ENCODE results near the gene LPP. TPM values are rescaled to one million over a fixed set of nuclear protein-coding genes. Genes with fewer than 3 reads are reported as not detected.

Gene LPP
- polyA plus RNA-seq, 1 experiment = 60.0 TPM

DNA sequence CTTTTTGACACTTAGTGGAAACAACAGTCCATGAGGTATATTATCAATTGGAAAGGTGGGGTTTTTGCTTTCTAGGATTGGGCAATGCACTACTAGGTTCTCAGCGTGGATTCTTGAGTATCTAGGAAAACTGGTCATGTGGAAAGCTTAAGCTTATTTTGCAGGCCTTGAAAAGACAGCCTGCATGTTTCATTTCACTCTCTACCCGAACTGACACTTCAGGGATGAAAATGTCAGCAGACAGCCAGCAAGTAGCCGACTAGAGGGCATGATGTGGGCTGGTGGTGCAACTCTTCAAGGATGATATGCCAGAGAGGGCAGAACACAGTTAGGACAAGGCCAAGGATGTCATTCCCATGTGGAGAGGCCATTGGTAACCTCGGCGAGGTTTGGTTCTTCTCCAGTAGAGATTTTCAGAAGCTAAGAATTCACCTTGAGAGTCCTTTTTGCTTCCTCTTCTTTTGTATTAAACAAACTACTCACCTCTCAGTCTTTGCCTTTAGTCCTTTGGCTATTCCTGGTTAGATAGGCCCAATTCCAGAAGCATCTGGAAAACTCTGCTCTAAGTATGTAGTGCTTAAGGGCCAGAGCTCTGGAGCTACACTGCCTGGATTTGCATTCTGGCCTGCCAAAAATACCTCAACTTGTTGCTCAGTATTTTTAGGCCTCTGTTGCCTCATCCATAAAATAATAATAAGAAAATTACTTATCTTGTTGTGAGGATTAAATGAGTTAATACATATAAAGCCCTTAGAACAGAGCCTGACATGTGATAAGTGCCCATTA, 17.9 kb downstream of the LPP start:
- CTCF ChIA-PET = interaction anchor here (0.6 to 1.4 kb wide), 3 partner anchors 10 to 432 kb away, joined by 3 to 4 read pairs (median 3); no protein-coding TSS in a partner anchor
- POLR2A ChIA-PET = interaction anchor here (0.6 kb wide), 1 partner anchor 202 kb away, joined by 3 read pairs; no protein-coding TSS in a partner anchor
- no peaks in the 10 kb centered on the region for H3K27me3 ChIP-seq (ENCODE audit: control insufficient read depth, insufficient read depth, low read length)
- no peak overlapping the region for H3K4me3 ChIP-seq (ENCODE audit: low read depth, low read length)
- TF ChIP-seq, protein P1, sequence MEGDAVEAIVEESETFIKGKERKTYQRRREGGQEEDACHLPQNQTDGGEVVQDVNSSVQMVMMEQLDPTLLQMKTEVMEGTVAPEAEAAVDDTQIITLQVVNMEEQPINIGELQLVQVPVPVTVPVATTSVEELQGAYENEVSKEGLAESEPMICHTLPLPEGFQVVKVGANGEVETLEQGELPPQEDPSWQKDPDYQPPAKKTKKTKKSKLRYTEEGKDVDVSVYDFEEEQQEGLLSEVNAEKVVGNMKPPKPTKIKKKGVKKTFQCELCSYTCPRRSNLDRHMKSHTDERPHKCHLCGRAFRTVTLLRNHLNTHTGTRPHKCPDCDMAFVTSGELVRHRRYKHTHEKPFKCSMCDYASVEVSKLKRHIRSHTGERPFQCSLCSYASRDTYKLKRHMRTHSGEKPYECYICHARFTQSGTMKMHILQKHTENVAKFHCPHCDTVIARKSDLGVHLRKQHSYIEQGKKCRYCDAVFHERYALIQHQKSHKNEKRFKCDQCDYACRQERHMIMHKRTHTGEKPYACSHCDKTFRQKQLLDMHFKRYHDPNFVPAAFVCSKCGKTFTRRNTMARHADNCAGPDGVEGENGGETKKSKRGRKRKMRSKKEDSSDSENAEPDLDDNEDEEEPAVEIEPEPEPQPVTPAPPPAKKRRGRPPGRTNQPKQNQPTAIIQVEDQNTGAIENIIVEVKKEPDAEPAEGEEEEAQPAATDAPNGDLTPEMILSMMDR (IDR thresholded peaks at IDR 0.05; ENCODE audit: insufficient read depth, low read depth, low read length) = no peak
- DNase-seq (ENCODE audit: low read depth) = no peak
- H3K36me3 ChIP-seq (ENCODE audit: control insufficient read depth, insufficient read depth, low read length) = peaks cover 4% of the 10 kb centered on the region; the same call in 1 of the 2 replicates

DNA sequence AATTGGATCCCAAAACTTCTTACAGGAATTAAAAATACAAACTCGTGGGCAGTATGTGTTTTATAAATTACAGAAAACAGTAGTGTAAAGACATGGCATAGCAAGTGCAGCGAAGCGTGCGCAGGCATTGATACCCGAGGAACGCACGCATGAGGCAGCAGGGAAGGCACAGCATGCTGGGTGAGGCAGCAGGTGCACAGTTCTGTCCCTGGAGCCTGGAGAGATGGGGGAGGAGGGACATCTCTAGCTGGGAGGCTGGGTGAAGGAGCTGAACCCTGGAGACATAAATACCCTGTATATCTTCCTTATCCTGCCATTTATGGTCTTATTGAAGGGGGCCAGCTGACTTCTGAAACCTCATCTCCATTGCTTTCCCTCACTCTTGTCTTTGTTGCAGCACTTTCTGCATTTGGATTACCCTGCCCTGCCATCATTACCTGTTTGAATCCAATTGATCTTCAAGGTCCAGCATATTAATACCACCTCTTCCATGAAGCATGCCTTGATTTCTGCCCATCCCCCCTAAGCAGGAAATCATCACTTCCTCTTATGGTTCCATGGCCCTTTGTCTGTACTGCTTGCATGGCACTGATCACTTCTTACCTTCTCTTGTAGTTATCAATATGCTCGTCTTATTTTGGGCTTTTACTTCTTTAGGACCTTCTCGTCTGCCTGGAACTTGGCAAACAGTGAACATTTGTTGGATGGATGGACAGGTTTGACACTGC, 20.5 kb downstream of the LPP start:
- Histone ChIP-seq H3K36me3 (ENCODE audit: control insufficient read depth, insufficient read depth, low read length) (peaks cover 4% of the 10 kb centered on the region), H3K4me3 (ENCODE audit: low read depth, low read length) (no peak overlapping the region), H3K27me3 (ENCODE audit: control insufficient read depth, insufficient read depth, low read length) (no peaks in the 10 kb centered on the region)
- no peak for DNase-seq (ENCODE audit: low read depth)
- CTCF ChIA-PET = no interaction called here
- POLR2A ChIA-PET = no interaction called here
- TF ChIP-seq, protein P1 (IDR thresholded peaks at IDR 0.05; ENCODE audit: insufficient read depth, low read depth, low read length) = no peak

GRCh38 chr3:188176476-188176875, 22.5 kb downstream of the LPP start:
- CTCF ChIA-PET = no interaction called here
- POLR2A ChIA-PET = no interaction called here
- H3K27me3 ChIP-seq (ENCODE audit: control insufficient read depth, insufficient read depth, low read length) = no peaks in the 10 kb centered on the region
- DNase-seq (ENCODE audit: low read depth) = no peak
- peaks cover 4% of the 10 kb centered on the region for H3K36me3 ChIP-seq (ENCODE audit: control insufficient read depth, insufficient read depth, low read length)
- H3K4me3 ChIP-seq (ENCODE audit: low read depth, low read length) = no peak overlapping the region
- TF ChIP-seq, protein P1 (IDR thresholded peaks at IDR 0.05; ENCODE audit: insufficient read depth, low read depth, low read length) = no peak

DNA sequence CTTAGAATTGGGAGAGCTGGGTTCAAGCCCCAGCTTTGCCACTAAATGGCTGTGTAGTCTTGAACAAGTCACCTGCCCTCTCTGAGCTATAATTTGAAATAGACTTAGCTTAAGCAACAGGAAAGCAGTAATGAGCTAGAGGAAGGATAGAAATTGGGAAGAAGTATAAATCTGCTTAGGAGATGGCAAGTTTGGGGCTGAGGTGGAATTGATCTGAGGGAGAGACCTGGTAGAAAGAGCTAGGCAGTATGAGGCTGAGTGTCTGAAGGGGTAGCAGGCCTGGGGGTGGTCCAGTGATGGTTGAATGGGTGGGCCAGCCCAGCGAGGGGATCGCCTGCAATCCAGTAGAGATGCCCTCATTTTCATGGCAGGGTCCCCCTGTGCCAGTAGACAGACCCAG, 22.9 kb downstream of the LPP start:
- CTCF ChIA-PET = no interaction called here
- POLR2A ChIA-PET = no interaction called here

GRCh38 chr3:188177721-188178120, 23.8 kb downstream of the LPP start:
- peaks cover 4% of the 10 kb centered on the region for H3K36me3 ChIP-seq (ENCODE audit: control insufficient read depth, insufficient read depth, low read length)

More for the DNA sequence above, 22.9 kb downstream of the LPP start:
- no peak for DNase-seq (ENCODE audit: low read depth)
- H3K27me3 ChIP-seq (ENCODE audit: control insufficient read depth, insufficient read depth, low read length) = no peaks in the 10 kb centered on the region
- TF ChIP-seq, protein P1 (IDR thresholded peaks at IDR 0.05; ENCODE audit: insufficient read depth, low read depth, low read length) = no peak
- no peak overlapping the region for H3K4me3 ChIP-seq (ENCODE audit: low read depth, low read length)
- H3K36me3 ChIP-seq (ENCODE audit: control insufficient read depth, insufficient read depth, low read length) = peaks cover 3% of the 10 kb centered on the region

More at GRCh38 chr3:188177721-188178120, 23.8 kb downstream of the LPP start:
- Histone ChIP-seq H3K4me3 (ENCODE audit: low read depth, low read length) (no peak overlapping the region), H3K27me3 (ENCODE audit: control insufficient read depth, insufficient read depth, low read length) (no peaks in the 10 kb centered on the region)
- ChIA-PET POLR2A (no interaction called here), CTCF (no interaction called here)
- TF ChIP-seq, protein P1 (IDR thresholded peaks at IDR 0.05; ENCODE audit: insufficient read depth, low read depth, low read length) = no peak
- DNase-seq (ENCODE audit: low read depth) = no peak
